Endodermal cell (in vitro differentiated cells): Measurements from ENCODE around the gene RIC1. TPM values are rescaled to one million over a fixed set of nuclear protein-coding genes. Genes with fewer than 3 reads are reported as not detected.

ENCODE experiments used
- DNase-seq: peaks from one replicate; pipeline ENCODE4 v3.0.0-alpha.2; 2017
- H3K27ac ChIP-seq: 2 replicates; pipeline ENCODE4 v1.5.1; 2013; ENCODE audit warnings: mild to moderate bottlenecking, low read depth, low read length, moderate library complexity
- H3K27me3 ChIP-seq: 2 replicates; pipeline ENCODE4 v1.6.1; 2013; ENCODE audit warnings: mild to moderate bottlenecking, low read length, moderate library complexity; ENCODE audit not compliant: insufficient read depth, control insufficient read depth, poor library complexity, severe bottlenecking
- H3K36me3 ChIP-seq: 2 replicates; pipeline ENCODE4 v1.7.0; 2013; ENCODE audit warnings: mild to moderate bottlenecking, low read length, moderate library complexity; ENCODE audit not compliant: control insufficient read depth, insufficient read depth
- H3K4me1 ChIP-seq: one replicate; pipeline ENCODE4 v1.7.0; 2013; ENCODE audit warnings: low read length; ENCODE audit not compliant: control insufficient read depth, insufficient read depth
- H3K4me3 ChIP-seq: 2 replicates; pipeline ENCODE4 v1.5.1; 2013; ENCODE audit warnings: mild to moderate bottlenecking, low read length, moderate library complexity
- H3K9ac ChIP-seq: 2 replicates; pipeline ENCODE4 v1.6.1; 2013; ENCODE audit warnings: mild to moderate bottlenecking, low read length, moderate library complexity; ENCODE audit not compliant: poor library complexity, severe bottlenecking; ENCODE audit errors: extremely low read depth
- H3K9me3 ChIP-seq: 2 replicates; pipeline ENCODE4 v1.6.1; 2013; ENCODE audit warnings: mild to moderate bottlenecking, low read length, moderate library complexity; ENCODE audit not compliant: control insufficient read depth
- H3K27ac Mint-ChIP-seq: 2 replicates; pipeline ENCODE4 v1.8.0; 2020; ENCODE audit warnings: mixed read lengths
- H3K27me3 Mint-ChIP-seq: 2 replicates; pipeline ENCODE4 v1.8.0; 2021; ENCODE audit warnings: mild to moderate bottlenecking, mixed read lengths; ENCODE audit not compliant: insufficient read depth
- H3K36me3 Mint-ChIP-seq: 2 replicates; pipeline ENCODE4 v1.8.0; 2020; ENCODE audit warnings: low read depth, mixed read lengths
- H3K4me1 Mint-ChIP-seq: 2 replicates; pipeline ENCODE4 v1.8.0; 2020; ENCODE audit warnings: mixed read lengths
- H3K4me3 Mint-ChIP-seq: 2 replicates; pipeline ENCODE4 v1.8.0; 2020; ENCODE audit warnings: mild to moderate bottlenecking, moderate library complexity, mixed read lengths
- H3K9me3 Mint-ChIP-seq: 2 replicates; pipeline ENCODE4 v1.8.0; 2020; ENCODE audit warnings: mild to moderate bottlenecking, mixed read lengths
- CTCF ChIP-seq: fragments of 200-600 bp; sonication (generic); conservative IDR thresholded peaks from 2 replicates; pipeline ENCODE4 v1.5.0; 2021; ENCODE audit warnings: antibody characterized with exemption, mild to moderate bottlenecking
- WGBS, 2 experiments: methylation state at CpG; one replicate each; pipeline versions ENCODE4 v1.1.5 to v1.1.7; 2013; ENCODE audit warnings: missing lambda C conversion rate in 2 of 2, mixed read lengths in 1 of 2; ENCODE audit not compliant: insufficient coverage in 1 of 2, insufficient read length in 1 of 2; 5-methylcytosine and 5-hydroxymethylcytosine counted together
- total RNA-seq, 2 donors: library from RNA; stranded (reverse); fragmentation: NEBNext Ultra II Directional in 1 of 2; extraction: Animal tissue kit (Norgen Biotek cat#: 25700) in 1 of 2; gene quantifications; 2 replicates in 1 of 2; 3 replicates in 1 of 2; pipeline ENCODE4 v1.2.1, GENCODE V29; 2021

RIC1 gene
- total RNA-seq, 2 donors from 2014 or later = 27.0 to 27.1 TPM

GRCh38 chr9:5787759-5788302 is 158.9 kb downstream of the RIC1 start:
- DNase-seq = no peak
- TF ChIP-seq CTCF = no peak
- H3K4me1 Mint-ChIP-seq = peaks cover 12% of the 10 kb centered on the region
- 97 to 100% methylated on average over 1 to 2 of the region's 2 CpGs for WGBS, 2 experiments
- H3K4me3 Mint-ChIP-seq = no peak overlapping the region
- H3K9me3 Mint-ChIP-seq = peaks cover 9% of the 10 kb centered on the region
- peaks cover 36% of the 10 kb centered on the region for H3K36me3 ChIP-seq
- H3K27me3 ChIP-seq = no peaks in the 10 kb centered on the region
- H3K27ac Mint-ChIP-seq = no peak overlapping the region
- H3K4me3 ChIP-seq = no peak overlapping the region
- peaks cover 45% of the 10 kb centered on the region for H3K36me3 Mint-ChIP-seq
- H3K4me1 ChIP-seq = no peaks in the 10 kb centered on the region
- no peak overlapping the region for H3K27ac ChIP-seq
- H3K9ac ChIP-seq = no peak overlapping the region
- peaks cover 5% of the 10 kb centered on the region for H3K27me3 Mint-ChIP-seq
- peaks cover 6% of the 10 kb centered on the region for H3K9me3 ChIP-seq

DNA sequence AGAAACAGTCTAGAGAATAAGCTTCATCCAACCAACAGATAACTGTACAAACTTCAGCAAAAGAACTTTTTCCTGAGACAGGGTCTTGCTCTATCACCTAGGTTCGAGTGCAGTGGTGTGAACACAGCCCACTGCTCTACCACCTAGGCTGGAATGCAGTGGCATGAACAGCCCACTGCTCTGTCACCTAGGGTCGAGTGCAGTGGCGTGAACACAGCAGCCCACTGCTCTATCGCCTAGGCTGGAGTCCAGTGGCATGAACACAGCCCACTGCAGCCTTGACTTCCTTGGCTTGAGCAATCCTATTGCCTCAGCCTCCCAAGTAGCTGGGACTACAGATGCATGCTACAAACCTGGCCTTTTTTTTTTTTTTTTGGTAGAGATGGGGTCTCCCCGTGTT is 160.6 kb downstream of the RIC1 start:
- Histone ChIP-seq H3K27ac (no peak overlapping the region), H3K4me1 (no peaks in the 10 kb centered on the region), H3K4me3 (no peak overlapping the region), H3K27me3 (no peaks in the 10 kb centered on the region), H3K9ac (no peak overlapping the region), H3K9me3 (no peaks in the 10 kb centered on the region), H3K36me3 (peaks cover 36% of the 10 kb centered on the region)
- no peak for TF ChIP-seq CTCF
- WGBS, 2 experiments = 88 to 89% methylated on average over 4 to 5 of the region's 5 CpGs
- Mint-ChIP-seq H3K4me3 (no peak overlapping the region), H3K9me3 (no peaks in the 10 kb centered on the region), H3K36me3 (peaks cover 35% of the 10 kb centered on the region), H3K27me3 (peaks cover 3% of the 10 kb centered on the region), H3K27ac (no peak overlapping the region), H3K4me1 (peaks cover 5% of the 10 kb centered on the region)
- DNase-seq = no peak

GRCh38 chr9:5790923-5791322 is 162.0 kb downstream of the RIC1 start:
- no peaks in the 10 kb centered on the region for H3K27me3 Mint-ChIP-seq
- H3K27ac Mint-ChIP-seq = no peak overlapping the region
- Histone ChIP-seq H3K4me1 (no peaks in the 10 kb centered on the region), H3K36me3 (peaks cover 33% of the 10 kb centered on the region), H3K4me3 (no peak overlapping the region), H3K27ac (no peak overlapping the region), H3K9ac (no peak overlapping the region), H3K9me3 (no peaks in the 10 kb centered on the region), H3K27me3 (no peaks in the 10 kb centered on the region)
- H3K4me1 Mint-ChIP-seq = no peaks in the 10 kb centered on the region
- no peaks in the 10 kb centered on the region for H3K9me3 Mint-ChIP-seq
- WGBS, 2 experiments = 90% methylated on average over 1 of the region's 1 CpG; no CpG with 5 or more reads in 1 of the 2 experiments
- TF ChIP-seq CTCF = no peak
- no peak for DNase-seq
- H3K36me3 Mint-ChIP-seq = peaks cover 25% of the 10 kb centered on the region
- no peak overlapping the region for H3K4me3 Mint-ChIP-seq
